K562 (cell line): ENCODE measurements around the gene HMBS. TPM values are rescaled to one million over a fixed set of nuclear protein-coding genes. Genes with fewer than 3 reads are reported as not detected.
A peak's percentile ranks its signal among the peaks of the same experiment; 100 is the strongest.

Source experiments
- ATF4 ChIP-seq: fragments of 450-650 bp; formaldehyde crosslinking; IDR thresholded peaks from 2 replicates; pipeline ENCODE4 v1.4.0; 2022; ENCODE audit warnings: mild to moderate bottlenecking, moderate library complexity
- E2F1 ChIP-seq: sonication (generic); formaldehyde crosslinking; IDR thresholded peaks from 2 replicates; pipeline ENCODE4 v1.8.1; 2023; ENCODE audit warnings: mild to moderate bottlenecking, missing genetic modification reagents, moderate library complexity
- EHMT2 ChIP-seq: fragments of 450-650 bp; IDR thresholded peaks from 2 replicates; pipeline ENCODE4 v1.6.1; 2018; ENCODE audit warnings: antibody characterized with exemption
- FOXK1 ChIP-seq: sonication (generic); formaldehyde crosslinking; IDR thresholded peaks from 2 replicates; pipeline ENCODE4 v1.8.0; 2022; ENCODE audit warnings: missing genetic modification reagents, mild to moderate bottlenecking, borderline replicate concordance
- HMGXB4 ChIP-seq: sonication (generic); formaldehyde crosslinking; IDR thresholded peaks from 2 replicates; pipeline ENCODE4 v1.8.1; 2023; ENCODE audit warnings: mild to moderate bottlenecking, missing genetic modification reagents
- MXI1 ChIP-seq: IDR thresholded peaks from 2 replicates; pipeline ENCODE4 v1.6.1; 2011; ENCODE audit warnings: low read depth, mild to moderate bottlenecking, improper control_type of control experiment, low read length
- RBFOX2 ChIP-seq: fragments of 200-400 bp; formaldehyde crosslinking; IDR thresholded peaks from 2 replicates; pipeline ENCODE4 v1.6.1; 2017; ENCODE audit warnings: low read depth, mild to moderate bottlenecking, low read length, moderate library complexity
- RBM22 ChIP-seq: fragments of 200-400 bp; formaldehyde crosslinking; IDR thresholded peaks from 2 replicates; pipeline ENCODE4 v1.6.1; 2018; ENCODE audit warnings: low read length, low read depth; ENCODE audit not compliant: poor library complexity, severe bottlenecking
- SMAD4 ChIP-seq: fragments of 250-450 bp; sonication (Bioruptor Pico); conservative IDR thresholded peaks from 2 replicates; pipeline ENCODE4 v1.8.0; 2021; ENCODE audit warnings: inconsistent platforms, mild to moderate bottlenecking, moderate library complexity
- SMARCA4 ChIP-seq: fragments of 450-650 bp; IDR thresholded peaks from 2 replicates; pipeline ENCODE4 v1.6.1; 2016
- XRCC4 ChIP-seq: IDR thresholded peaks from one replicate; pipeline ENCODE4 v1.6.1; 2011; ENCODE audit not compliant: insufficient read depth, insufficient read length; ENCODE audit errors: extremely low read depth
- ZBTB7A ChIP-seq: IDR thresholded peaks from 2 replicates; pipeline ENCODE4 v1.6.1; 2011; ENCODE audit warnings: low read depth, mild to moderate bottlenecking, low read length, moderate library complexity, borderline replicate concordance; ENCODE audit not compliant: control insufficient read depth
- ZNF175 ChIP-seq: fragments of 200-800 bp; sonication (Bioruptor generic); IDR thresholded peaks from 2 replicates; pipeline ENCODE4 v1.6.1; 2016; ENCODE audit warnings: low read depth, mild to moderate bottlenecking, missing genetic modification characterization, missing compliant biosample characterization
- ZNF444 ChIP-seq: fragments of 250-450 bp; sonication (Bioruptor Pico); IDR thresholded peaks from 2 replicates; pipeline ENCODE4 v1.4.0; 2020; ENCODE audit warnings: mild to moderate bottlenecking, moderate library complexity
- polyA plus RNA-seq, 8 experiments: library from polyadenylated mRNA; depleted of rRNA in 4 of 8; stranded (reverse) in 5 of 8; unstranded in 3 of 8; fragments of >200 nt; fragmentation: Nextera tagmentation in 2 of 8; fragmentation: Illumina TruSeq in 1 of 8; extraction: Ambion mirVana in 2 of 8; extraction: Trizol in 1 of 8; gene quantifications; 2 replicates each; pipeline versions ENCODE4 v1.2.1 to v1.2.3, GENCODE V29; 2011 to 2014; ENCODE audit warnings: inconsistent platforms in 1 of 8, missing spikeins in 1 of 8
- total RNA-seq, 7 experiments: library from RNA; depleted of rRNA in 6 of 7; stranded (reverse); fragments of >200 nt in 6 of 7; fragmentation: Illumina TruSeq in 2 of 7; extraction: Trizol in 2 of 7; gene quantifications; 2 replicates each; pipeline versions ENCODE4 v1.2.1 to v1.2.3, GENCODE V29; 2011 to 2021; ENCODE audit warnings: low replicate concordance in 1 of 7
- TF ChIP-seq, protein P1 (sequence below): fragments of 200-400 bp; formaldehyde crosslinking; IDR thresholded peaks from 2 replicates; pipeline ENCODE4 v1.6.1; 2017; ENCODE audit warnings: mild to moderate bottlenecking, low read depth, low read length, moderate library complexity
- TF ChIP-seq, protein P2 (sequence below), 2 experiments: IDR thresholded peaks; 2 replicates each; pipeline ENCODE4 v1.6.1; 2012; ENCODE audit warnings: improper control_type of control experiment in 2 of 2, low read depth in 2 of 2, low read length in 2 of 2, borderline replicate concordance in 1 of 2

Gene HMBS
- total and polyA plus RNA-seq, 9 of the 15 experiments (the other 6 are each of a cell fraction or from before 2014, with no cell fraction given): 56.9 to 385 (median 286) TPM

GRCh38 chr11:119121008-119121810, 36.5 kb downstream of the HMBS start, which contains the start of gene HINFP (continued):
- TF ChIP-seq, protein P1, sequence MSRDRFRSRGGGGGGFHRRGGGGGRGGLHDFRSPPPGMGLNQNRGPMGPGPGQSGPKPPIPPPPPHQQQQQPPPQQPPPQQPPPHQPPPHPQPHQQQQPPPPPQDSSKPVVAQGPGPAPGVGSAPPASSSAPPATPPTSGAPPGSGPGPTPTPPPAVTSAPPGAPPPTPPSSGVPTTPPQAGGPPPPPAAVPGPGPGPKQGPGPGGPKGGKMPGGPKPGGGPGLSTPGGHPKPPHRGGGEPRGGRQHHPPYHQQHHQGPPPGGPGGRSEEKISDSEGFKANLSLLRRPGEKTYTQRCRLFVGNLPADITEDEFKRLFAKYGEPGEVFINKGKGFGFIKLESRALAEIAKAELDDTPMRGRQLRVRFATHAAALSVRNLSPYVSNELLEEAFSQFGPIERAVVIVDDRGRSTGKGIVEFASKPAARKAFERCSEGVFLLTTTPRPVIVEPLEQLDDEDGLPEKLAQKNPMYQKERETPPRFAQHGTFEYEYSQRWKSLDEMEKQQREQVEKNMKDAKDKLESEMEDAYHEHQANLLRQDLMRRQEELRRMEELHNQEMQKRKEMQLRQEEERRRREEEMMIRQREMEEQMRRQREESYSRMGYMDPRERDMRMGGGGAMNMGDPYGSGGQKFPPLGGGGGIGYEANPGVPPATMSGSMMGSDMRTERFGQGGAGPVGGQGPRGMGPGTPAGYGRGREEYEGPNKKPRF: no peak
- TF ChIP-seq SMARCA4: no peak
- TF ChIP-seq, protein P2, sequence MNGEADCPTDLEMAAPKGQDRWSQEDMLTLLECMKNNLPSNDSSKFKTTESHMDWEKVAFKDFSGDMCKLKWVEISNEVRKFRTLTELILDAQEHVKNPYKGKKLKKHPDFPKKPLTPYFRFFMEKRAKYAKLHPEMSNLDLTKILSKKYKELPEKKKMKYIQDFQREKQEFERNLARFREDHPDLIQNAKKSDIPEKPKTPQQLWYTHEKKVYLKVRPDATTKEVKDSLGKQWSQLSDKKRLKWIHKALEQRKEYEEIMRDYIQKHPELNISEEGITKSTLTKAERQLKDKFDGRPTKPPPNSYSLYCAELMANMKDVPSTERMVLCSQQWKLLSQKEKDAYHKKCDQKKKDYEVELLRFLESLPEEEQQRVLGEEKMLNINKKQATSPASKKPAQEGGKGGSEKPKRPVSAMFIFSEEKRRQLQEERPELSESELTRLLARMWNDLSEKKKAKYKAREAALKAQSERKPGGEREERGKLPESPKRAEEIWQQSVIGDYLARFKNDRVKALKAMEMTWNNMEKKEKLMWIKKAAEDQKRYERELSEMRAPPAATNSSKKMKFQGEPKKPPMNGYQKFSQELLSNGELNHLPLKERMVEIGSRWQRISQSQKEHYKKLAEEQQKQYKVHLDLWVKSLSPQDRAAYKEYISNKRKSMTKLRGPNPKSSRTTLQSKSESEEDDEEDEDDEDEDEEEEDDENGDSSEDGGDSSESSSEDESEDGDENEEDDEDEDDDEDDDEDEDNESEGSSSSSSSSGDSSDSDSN (IDR thresholded peaks at IDR 0.05; ENCODE audit: borderline replicate concordance in 1 of 2, low read depth in 2 of 2, low read length in 2 of 2): no peak; a peak in 1 of 4 replicates
- TF ChIP-seq MXI1: peak; percentile 80; the same call in 1 of the 2 replicates
- peak; percentile 58 for TF ChIP-seq RBM22
- no peak for TF ChIP-seq ZNF444 (CRISPR knock-in tag)
- peak; percentile 45; the same call in 1 of the 2 replicates for TF ChIP-seq E2F1 (CRISPR knock-in tag)
- TF ChIP-seq ZNF175 (CRISPR knock-in tag): no peak
- no peak for TF ChIP-seq SMAD4 (CRISPR knock-in tag)
- no peak for TF ChIP-seq XRCC4
- TF ChIP-seq ZBTB7A: peak; percentile 85; the same call in 1 of the 2 replicates
- 0 out of 2 replicates have a peak, but pooled peaks have one; percentile 55 for TF ChIP-seq FOXK1 (CRISPR knock-in tag)
- TF ChIP-seq HMGXB4 (CRISPR knock-in tag): no peak
- TF ChIP-seq RBFOX2: peak; percentile 83
- TF ChIP-seq EHMT2: no peak
- TF ChIP-seq ATF4 (CRISPR knock-in tag): no peak
